Neural crest cell (in vitro differentiated cells): ENCODE results near the gene C5orf15. TPM values are rescaled to one million over a fixed set of nuclear protein-coding genes. Genes with fewer than 3 reads are reported as not detected.

Source experiments
- DNase-seq: peaks from one replicate; pipeline ENCODE4 v3.0.0; 2021; ENCODE audit warnings: low read depth, mixed read lengths, low spot score
- H3K27ac Mint-ChIP-seq: one replicate; pipeline ENCODE4 v1.8.0; 2021; ENCODE audit warnings: mild to moderate bottlenecking, mixed read lengths; ENCODE audit not compliant: unreplicated experiment
- H3K27me3 Mint-ChIP-seq: 2 replicates; pipeline ENCODE4 v1.8.0; 2021; ENCODE audit warnings: low read depth, mild to moderate bottlenecking, mixed read lengths
- H3K36me3 Mint-ChIP-seq: 2 replicates; pipeline ENCODE4 v1.8.0; 2021; ENCODE audit warnings: low read depth, mild to moderate bottlenecking, mixed read lengths
- H3K4me1 Mint-ChIP-seq: 2 replicates; pipeline ENCODE4 v1.8.0; 2021; ENCODE audit warnings: mixed read lengths
- H3K4me3 Mint-ChIP-seq: one replicate; pipeline ENCODE4 v1.8.0; 2021; ENCODE audit warnings: mild to moderate bottlenecking, mixed read lengths
- H3K9me3 Mint-ChIP-seq: 2 replicates; pipeline ENCODE4 v1.8.0; 2021; ENCODE audit warnings: mixed read lengths
- CTCF ChIP-seq: fragments of 200-600 bp; sonication (generic); conservative IDR thresholded peaks from 2 replicates; pipeline ENCODE4 v1.5.0; 2021; ENCODE audit warnings: antibody characterized with exemption, mild to moderate bottlenecking
- total RNA-seq: library from RNA; stranded (reverse); gene quantifications from 2 replicates; pipeline ENCODE4 v1.2.1, GENCODE V29; 2021

Gene C5orf15
- total RNA-seq, 1 donor from 2014 or later, result 38.4 TPM

- peaks cover 9% of the 10 kb centered on the region for H3K27me3 Mint-ChIP-seq
- H3K27ac Mint-ChIP-seq, result no peak overlapping the region
- no peaks in the 10 kb centered on the region for H3K36me3 Mint-ChIP-seq
- no peak for DNase-seq
- no peaks in the 10 kb centered on the region for H3K9me3 Mint-ChIP-seq
- no peaks in the 10 kb centered on the region for H3K4me1 Mint-ChIP-seq
- no peak for TF ChIP-seq CTCF
- no peak overlapping the region for H3K4me3 Mint-ChIP-seq
These were observed 42.4 kb downstream of the C5orf15 start for GRCh38 chr5:133925866-133926488.

- H3K4me1 Mint-ChIP-seq, result no peaks in the 10 kb centered on the region
- peaks cover 9% of the 10 kb centered on the region for H3K27me3 Mint-ChIP-seq
- H3K4me3 Mint-ChIP-seq, result no peak overlapping the region
- H3K36me3 Mint-ChIP-seq, result no peaks in the 10 kb centered on the region
- no peak for TF ChIP-seq CTCF
- no peak overlapping the region for H3K27ac Mint-ChIP-seq
- no peaks in the 10 kb centered on the region for H3K9me3 Mint-ChIP-seq
- DNase-seq, result no peak
These were observed 43.2 kb downstream of the C5orf15 start for GRCh38 chr5:133925269-133925668.

GRCh38 chr5:133924221-133924920 is 44.1 kb downstream of the C5orf15 start:
- H3K36me3 Mint-ChIP-seq, result no peaks in the 10 kb centered on the region
- H3K4me3 Mint-ChIP-seq, result no peak overlapping the region
- no peak overlapping the region for H3K27ac Mint-ChIP-seq
- no peak for DNase-seq
- TF ChIP-seq CTCF, result no peak
- H3K27me3 Mint-ChIP-seq, result peaks cover 9% of the 10 kb centered on the region
- no peaks in the 10 kb centered on the region for H3K4me1 Mint-ChIP-seq
- no peaks in the 10 kb centered on the region for H3K9me3 Mint-ChIP-seq

GRCh38 chr5:133921979-133922378 is 46.4 kb downstream of the C5orf15 start:
- no peak for TF ChIP-seq CTCF
- Mint-ChIP-seq H3K36me3 (no peaks in the 10 kb centered on the region), H3K4me3 (no peak overlapping the region), H3K27ac (no peak overlapping the region), H3K9me3 (no peaks in the 10 kb centered on the region), H3K4me1 (peaks cover 7% of the 10 kb centered on the region), H3K27me3 (peaks cover 9% of the 10 kb centered on the region)
- DNase-seq, result no peak

- Mint-ChIP-seq H3K4me1 (peaks cover 7% of the 10 kb centered on the region), H3K36me3 (no peaks in the 10 kb centered on the region), H3K4me3 (no peak overlapping the region), H3K9me3 (no peaks in the 10 kb centered on the region), H3K27ac (no peak overlapping the region), H3K27me3 (peaks cover 9% of the 10 kb centered on the region)
- no peak for DNase-seq
- no peak for TF ChIP-seq CTCF
These were observed 47.4 kb downstream of the C5orf15 start for GRCh38 chr5:133921069-133921468.
